HL-60 (cell line): ENCODE results near the gene CGB1.

Experiments used
- DNase-seq, 2 experiments: peaks; one replicate each; pipeline ENCODE4 v3.0.0-alpha.2; 2010 to 2020; ENCODE audit warnings: low read depth in 1 of 2, low spot score in 1 of 2
- H3K27ac ChIP-seq: fragments of 250-450 bp; sonication (Bioruptor Pico); replicated peaks from 2 replicates; pipeline ENCODE4 v1.5.1; 2020; ENCODE audit warnings: mild to moderate bottlenecking, moderate library complexity
- H3K27me3 ChIP-seq: fragments of 250-450 bp; sonication (Bioruptor Pico); 2 replicates; pipeline ENCODE4 v1.5.1; 2021; ENCODE audit warnings: mild to moderate bottlenecking, moderate library complexity; ENCODE audit not compliant: insufficient read depth, poor library complexity, severe bottlenecking
- H3K4me3 ChIP-seq: replicated peaks from 2 replicates; pipeline ENCODE4 v1.5.1; 2011; ENCODE audit warnings: mild to moderate bottlenecking, control low read depth, low read length; ENCODE audit not compliant: insufficient read depth
- GABPA ChIP-seq: IDR thresholded peaks from 2 replicates; pipeline ENCODE4 v1.6.1; 2012; ENCODE audit warnings: low read depth
- POLR2AphosphoS5 ChIP-seq: IDR thresholded peaks from 2 replicates; pipeline ENCODE4 v1.6.1; 2012; ENCODE audit warnings: low read depth
- REST ChIP-seq: IDR thresholded peaks from 2 replicates; pipeline ENCODE4 v1.6.1; 2012; ENCODE audit warnings: low read depth; ENCODE audit not compliant: insufficient replicate concordance
- SPI1 ChIP-seq: IDR thresholded peaks from 2 replicates; pipeline ENCODE4 v1.6.1; 2012; ENCODE audit warnings: low read depth, mild to moderate bottlenecking, borderline replicate concordance
- TF ChIP-seq, protein P1 (sequence below): IDR thresholded peaks from one replicate; pipeline ENCODE4 v1.5.1; 2011; ENCODE audit warnings: low read length, control low read depth, inconsistent platforms; ENCODE audit not compliant: insufficient read depth

Gene CGB1

GRCh38 chr19:49064768-49065611, 28.3 kb upstream of the CGB1 start, which contains the start of gene NTF4:
NTF4 (minus strand) TSS chr19:49064818; CDS start chr19:49061997, 2,821 bp downstream.
- DNase-seq, result no peak
- peaks cover 56% of the 10 kb centered on the region for H3K27me3 ChIP-seq
- TF ChIP-seq SPI1, result no peak
- TF ChIP-seq, protein P1, sequence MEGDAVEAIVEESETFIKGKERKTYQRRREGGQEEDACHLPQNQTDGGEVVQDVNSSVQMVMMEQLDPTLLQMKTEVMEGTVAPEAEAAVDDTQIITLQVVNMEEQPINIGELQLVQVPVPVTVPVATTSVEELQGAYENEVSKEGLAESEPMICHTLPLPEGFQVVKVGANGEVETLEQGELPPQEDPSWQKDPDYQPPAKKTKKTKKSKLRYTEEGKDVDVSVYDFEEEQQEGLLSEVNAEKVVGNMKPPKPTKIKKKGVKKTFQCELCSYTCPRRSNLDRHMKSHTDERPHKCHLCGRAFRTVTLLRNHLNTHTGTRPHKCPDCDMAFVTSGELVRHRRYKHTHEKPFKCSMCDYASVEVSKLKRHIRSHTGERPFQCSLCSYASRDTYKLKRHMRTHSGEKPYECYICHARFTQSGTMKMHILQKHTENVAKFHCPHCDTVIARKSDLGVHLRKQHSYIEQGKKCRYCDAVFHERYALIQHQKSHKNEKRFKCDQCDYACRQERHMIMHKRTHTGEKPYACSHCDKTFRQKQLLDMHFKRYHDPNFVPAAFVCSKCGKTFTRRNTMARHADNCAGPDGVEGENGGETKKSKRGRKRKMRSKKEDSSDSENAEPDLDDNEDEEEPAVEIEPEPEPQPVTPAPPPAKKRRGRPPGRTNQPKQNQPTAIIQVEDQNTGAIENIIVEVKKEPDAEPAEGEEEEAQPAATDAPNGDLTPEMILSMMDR, result no peak
- no peak for TF ChIP-seq REST
- no peak for TF ChIP-seq POLR2AphosphoS5
- no peak for TF ChIP-seq GABPA
- no peak within 1 kb of the TSS for H3K4me3 ChIP-seq
- no peak within 1 kb of the TSS for H3K27ac ChIP-seq

DNA sequence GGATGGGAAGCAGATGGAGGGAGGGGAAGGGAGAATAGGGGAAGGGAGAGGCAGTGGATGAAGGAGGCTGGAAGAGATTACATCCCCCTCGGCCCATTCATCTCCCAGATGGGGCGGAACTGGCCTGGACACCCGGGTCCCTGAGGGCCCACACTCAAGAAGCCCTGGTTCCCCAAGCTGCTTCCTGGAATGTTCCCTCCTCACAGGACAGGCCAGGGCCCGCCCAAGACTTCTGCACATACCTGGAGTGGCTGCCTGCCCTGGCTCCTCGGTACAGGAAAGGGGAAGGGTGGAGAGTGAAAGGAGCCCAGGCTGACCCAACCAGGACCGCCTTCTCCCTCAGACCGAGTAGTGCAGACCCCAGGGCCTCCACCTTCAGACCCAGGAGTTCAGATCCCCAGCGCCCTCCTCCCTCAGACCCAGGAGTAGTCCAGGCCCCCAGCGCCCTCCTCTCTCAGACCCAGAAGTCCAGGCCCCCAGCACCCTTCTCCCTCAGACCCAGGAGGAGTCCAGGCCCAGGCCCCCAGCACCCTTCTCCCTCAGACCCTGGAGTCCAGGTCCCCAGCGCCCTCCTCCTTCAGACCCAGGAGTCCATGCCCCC, 27.4 kb upstream of the CGB1 start:
- DNase-seq, result no peak
- Histone ChIP-seq H3K27ac (no peak overlapping the region), H3K27me3 (peaks cover 61% of the 10 kb centered on the region), H3K4me3 (no peak overlapping the region)
- no peak for TF ChIP-seq REST
- TF ChIP-seq SPI1, result no peak
- TF ChIP-seq, protein P1, result no peak
- TF ChIP-seq POLR2AphosphoS5, result no peak
- no peak for TF ChIP-seq GABPA

GRCh38 chr19:49061445-49061844, 24.8 kb upstream of the CGB1 start:
- TF ChIP-seq REST (no peak), GABPA (no peak), SPI1 (no peak), POLR2AphosphoS5 (no peak)
- TF ChIP-seq, protein P1, result no peak
- H3K4me3 ChIP-seq, result no peak overlapping the region
- DNase-seq, result no peak
- H3K27me3 ChIP-seq, result peaks cover 75% of the 10 kb centered on the region
- H3K27ac ChIP-seq, result no peak overlapping the region
